IMR-90 (cell line): ENCODE measurements around the gene SPTB.

Experiments
- BHLHE40 ChIP-seq: fragments of 150-350 bp; IDR thresholded peaks from 2 replicates; pipeline ENCODE4 v1.6.1; 2016; ENCODE audit warnings: mild to moderate bottlenecking, low read depth, low read length
- CEBPB ChIP-seq: IDR thresholded peaks from 2 replicates; pipeline ENCODE4 v1.6.1; 2012; ENCODE audit warnings: low read depth, low read length, improper control_type of control experiment
- CTCF ChIP-seq: conservative IDR thresholded peaks from 2 replicates; pipeline ENCODE4 v1.5.1; 2012; ENCODE audit warnings: mild to moderate bottlenecking, low read depth, low read length, improper control_type of control experiment
- MAFK ChIP-seq: IDR thresholded peaks from 2 replicates; pipeline ENCODE4 v1.6.1; 2012; ENCODE audit warnings: low read depth, low read length, improper control_type of control experiment
- MAZ ChIP-seq: IDR thresholded peaks from 2 replicates; pipeline ENCODE4 v1.6.1; 2012; ENCODE audit warnings: low read depth, mild to moderate bottlenecking, low read length, improper control_type of control experiment, moderate library complexity, borderline replicate concordance
- MXI1 ChIP-seq: IDR thresholded peaks from 2 replicates; pipeline ENCODE4 v1.6.1; 2012; ENCODE audit warnings: low read depth, mild to moderate bottlenecking, low read length, moderate library complexity, borderline replicate concordance
- POLR2A ChIP-seq: IDR thresholded peaks from 2 replicates; pipeline ENCODE4 v1.6.1; 2012; ENCODE audit warnings: mild to moderate bottlenecking, low read depth, low read length
- RAD21 ChIP-seq: IDR thresholded peaks from 2 replicates; pipeline ENCODE4 v1.6.1; 2012; ENCODE audit warnings: low read length, improper control_type of control experiment
- RCOR1 ChIP-seq: IDR thresholded peaks from 2 replicates; pipeline ENCODE4 v1.6.1; 2012; ENCODE audit warnings: mild to moderate bottlenecking, low read length, improper control_type of control experiment; ENCODE audit not compliant: insufficient replicate concordance
- RFX5 ChIP-seq: IDR thresholded peaks from 2 replicates; pipeline ENCODE4 v1.8.0; 2012; ENCODE audit warnings: low read depth, mild to moderate bottlenecking, low read length, moderate library complexity
- SMC3 ChIP-seq: fragments of 150-350 bp; IDR thresholded peaks from 2 replicates; pipeline ENCODE4 v1.6.1; 2016; ENCODE audit warnings: low read depth, mild to moderate bottlenecking, antibody characterized with exemption, low read length, moderate library complexity
- TF ChIP-seq, protein P1 (sequence below): fragments of 150-350 bp; IDR thresholded peaks from 2 replicates; pipeline ENCODE4 v1.6.1; 2017; ENCODE audit warnings: mild to moderate bottlenecking, antibody characterized with exemption, low read length, low read depth
- TF ChIP-seq, protein P2 (sequence below): fragments of 150-350 bp; IDR thresholded peaks from 2 replicates; pipeline ENCODE4 v1.6.1; 2016; ENCODE audit warnings: low read depth, mild to moderate bottlenecking, low read length, moderate library complexity, borderline replicate concordance

DNA sequence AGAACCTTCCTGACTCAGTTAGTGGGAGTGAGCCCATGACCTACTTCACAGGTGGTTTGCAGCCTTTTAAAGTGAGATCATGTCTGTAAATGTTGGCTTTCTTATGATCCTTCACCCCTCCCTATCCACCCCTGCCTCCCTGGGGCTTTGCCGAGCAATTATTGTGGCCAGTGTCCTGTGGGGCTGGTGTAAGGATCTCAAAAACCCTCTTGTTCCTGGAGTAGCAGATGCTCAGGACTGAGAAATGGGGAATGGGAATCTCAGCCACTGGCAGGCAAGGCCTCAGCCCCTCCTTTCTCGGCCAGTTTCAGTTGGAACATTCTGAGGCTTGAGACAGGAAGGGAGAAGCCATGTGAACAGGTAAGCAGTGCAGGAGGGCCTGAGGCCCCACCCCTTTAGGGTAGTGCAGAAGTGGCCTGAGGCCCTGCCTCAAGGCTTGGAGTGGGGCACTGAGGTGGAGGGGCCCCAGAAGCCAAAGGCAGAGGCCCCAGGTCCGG is 121.6 kb downstream of the SPTB start:
- TF ChIP-seq CTCF: no peak
- TF ChIP-seq POLR2A: no peak
- TF ChIP-seq RFX5: no peak
- no peak for TF ChIP-seq RCOR1
- no peak for TF ChIP-seq MAZ
- no peak for TF ChIP-seq MXI1
- TF ChIP-seq CEBPB: no peak
- TF ChIP-seq RAD21: no peak
- TF ChIP-seq, protein P1, sequence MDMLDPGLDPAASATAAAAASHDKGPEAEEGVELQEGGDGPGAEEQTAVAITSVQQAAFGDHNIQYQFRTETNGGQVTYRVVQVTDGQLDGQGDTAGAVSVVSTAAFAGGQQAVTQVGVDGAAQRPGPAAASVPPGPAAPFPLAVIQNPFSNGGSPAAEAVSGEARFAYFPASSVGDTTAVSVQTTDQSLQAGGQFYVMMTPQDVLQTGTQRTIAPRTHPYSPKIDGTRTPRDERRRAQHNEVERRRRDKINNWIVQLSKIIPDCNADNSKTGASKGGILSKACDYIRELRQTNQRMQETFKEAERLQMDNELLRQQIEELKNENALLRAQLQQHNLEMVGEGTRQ: no peak
- TF ChIP-seq SMC3: no peak
- no peak for TF ChIP-seq MAFK
- TF ChIP-seq, protein P2, sequence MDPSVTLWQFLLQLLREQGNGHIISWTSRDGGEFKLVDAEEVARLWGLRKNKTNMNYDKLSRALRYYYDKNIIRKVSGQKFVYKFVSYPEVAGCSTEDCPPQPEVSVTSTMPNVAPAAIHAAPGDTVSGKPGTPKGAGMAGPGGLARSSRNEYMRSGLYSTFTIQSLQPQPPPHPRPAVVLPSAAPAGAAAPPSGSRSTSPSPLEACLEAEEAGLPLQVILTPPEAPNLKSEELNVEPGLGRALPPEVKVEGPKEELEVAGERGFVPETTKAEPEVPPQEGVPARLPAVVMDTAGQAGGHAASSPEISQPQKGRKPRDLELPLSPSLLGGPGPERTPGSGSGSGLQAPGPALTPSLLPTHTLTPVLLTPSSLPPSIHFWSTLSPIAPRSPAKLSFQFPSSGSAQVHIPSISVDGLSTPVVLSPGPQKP: no peak
- no peak for TF ChIP-seq BHLHE40
